GM23338 (cell line): ENCODE results near the gene AKR1C8. TPM values are rescaled to one million over a fixed set of nuclear protein-coding genes. Genes with fewer than 3 reads are reported as not detected.

Source experiments
- polyA plus RNA-seq: library from polyadenylated mRNA; unstranded; fragments of >200 nt; fragmentation: Nextera tagmentation; extraction: Ambion mirVana; gene quantifications from 2 replicates; pipeline ENCODE4 v1.2.1, GENCODE V29; 2016
- total RNA-seq: library from RNA; depleted of rRNA; stranded (reverse); fragments of >200 nt; shearing (Covaris generic); gene quantifications from 2 replicates; pipeline ENCODE4 v1.2.3, GENCODE V29; 2014; rRNA removed

Gene AKR1C8
- total and polyA plus RNA-seq, 2 experiments from 2014 or later, result not detected

Other genes starting within 250 kb of the AKR1C8 start
- 2.9 and 5.1 TPM in 2 replicates for gene AKR1C1, start 221.7 kb downstream of the AKR1C8 start, total RNA-seq
- gene AKR1C1, start 221.7 kb downstream of the AKR1C8 start, polyA plus RNA-seq, result 2.5 and 2.6 TPM in 2 replicates
- gene AKR1C2, start 181.3 kb downstream of the AKR1C8 start, total RNA-seq, result 0.35 TPM in 1 of 2 replicates, not detected in the other
- gene AKR1C2, start 181.3 kb downstream of the AKR1C8 start, polyA plus RNA-seq, result 0.83 and 0.86 TPM in 2 replicates
- 5.1 and 6.9 TPM in 2 replicates for gene AKR1C3, start 90.7 kb downstream of the AKR1C8 start, total RNA-seq
- gene AKR1C3, start 90.7 kb downstream of the AKR1C8 start, polyA plus RNA-seq, result 6.2 and 9.1 TPM in 2 replicates
- not detected in 2 replicates for gene AKR1C4, start 11.7 kb upstream of the AKR1C8 start, total RNA-seq
- gene AKR1C4, start 11.7 kb upstream of the AKR1C8 start, polyA plus RNA-seq, result not detected in 2 replicates
- not detected in 2 replicates for gene UCN3, start 179.8 kb upstream of the AKR1C8 start, total RNA-seq
- not detected in 2 replicates for gene UCN3, start 179.8 kb upstream of the AKR1C8 start, polyA plus RNA-seq
- not detected in 2 replicates for gene TUBAL3, start 219.7 kb upstream of the AKR1C8 start, total RNA-seq
- gene TUBAL3, start 219.7 kb upstream of the AKR1C8 start, polyA plus RNA-seq, result not detected in 2 replicates
- gene NET1, start 227.4 kb upstream of the AKR1C8 start, total RNA-seq, result 93.9 and 98.3 TPM in 2 replicates
- gene NET1, start 227.4 kb upstream of the AKR1C8 start, polyA plus RNA-seq, result 39.8 and 47.9 TPM in 2 replicates